NCI-H2227 (cell line): Measurements from ENCODE around the gene TRPM4.
"Not testable (repeated sequence)": the region's sequence is repeated elsewhere in the genome, so short reads cannot be mapped to it uniquely, and the experiment has no call there.

Source experiments
- DNase-seq: peaks from one replicate; lab custom pipeline; 2025; ENCODE audit not compliant: unreplicated experiment; lab: John Stamatoyannopoulos, UW

The TRPM4 gene

GRCh38 chr19:49150106-49150943, 7.3 kb upstream of the TRPM4 start:
- DNase-seq: peak; percentile 92

GRCh38 chr19:49150944-49151243, 6.7 kb upstream of the TRPM4 start:
- no peak for DNase-seq

DNA sequence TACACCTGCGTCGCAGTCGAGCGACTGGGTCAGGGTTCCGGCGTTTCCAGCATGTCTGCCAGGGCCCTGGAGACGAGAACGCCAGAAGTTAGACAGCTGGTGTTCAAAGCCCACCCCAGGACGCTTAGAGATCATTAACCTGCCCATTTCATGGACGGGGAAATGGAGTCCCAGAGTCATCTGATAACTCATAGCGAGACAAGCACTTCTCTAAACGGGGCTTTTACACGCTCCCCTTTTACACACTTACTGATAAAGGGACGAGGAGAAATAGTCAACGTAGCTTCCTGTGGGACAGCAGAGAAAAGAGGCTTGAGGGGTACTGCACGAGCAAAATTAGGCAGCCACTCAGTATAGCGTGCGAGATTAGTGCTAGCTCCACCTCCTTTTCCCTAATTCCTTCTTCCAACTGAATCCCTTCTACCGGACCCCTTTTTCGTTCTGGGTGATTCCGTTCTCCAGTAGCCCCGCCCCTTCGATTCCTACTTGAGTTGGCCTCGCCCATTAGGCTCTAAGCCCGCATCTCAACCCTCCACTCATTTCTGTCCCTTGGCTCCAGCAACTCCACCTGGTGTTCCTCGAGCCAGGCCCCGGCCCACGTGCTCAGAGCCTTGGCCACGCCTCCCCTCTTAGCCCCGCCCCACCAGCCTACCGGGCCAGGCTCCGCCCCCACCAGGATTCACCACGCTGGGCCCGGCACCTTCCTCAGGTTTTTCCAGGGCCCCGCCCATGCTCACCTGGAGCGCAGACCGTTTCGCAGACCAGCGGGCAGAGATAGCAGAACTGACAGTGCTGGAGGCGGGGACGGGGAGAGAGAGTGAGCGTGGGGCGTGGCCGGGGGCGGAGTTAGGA, 6.1 kb upstream of the TRPM4 start:
- no peak for DNase-seq

DNA sequence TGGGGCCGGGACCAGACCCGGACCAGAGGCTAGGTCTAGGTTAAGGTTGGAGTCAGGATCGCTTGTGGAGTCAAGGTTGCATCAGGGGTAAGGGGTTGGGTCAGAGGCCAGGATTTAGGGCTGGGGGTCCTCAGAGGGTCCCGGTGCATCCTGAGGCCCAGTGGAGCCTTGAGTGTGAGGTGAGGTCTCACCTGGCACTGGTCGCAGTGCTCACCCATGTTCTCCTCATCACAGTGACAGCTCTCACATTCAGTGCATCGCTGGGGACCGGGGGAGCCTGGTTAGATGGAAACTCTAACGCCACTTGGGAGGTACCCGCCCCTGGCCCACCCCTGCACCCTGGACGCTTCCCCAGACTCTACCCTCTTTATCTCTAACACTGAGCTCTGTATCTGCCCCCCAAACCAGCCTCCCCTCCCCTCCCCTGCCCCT, 5.5 kb upstream of the TRPM4 start:
- no peak for DNase-seq

DNA sequence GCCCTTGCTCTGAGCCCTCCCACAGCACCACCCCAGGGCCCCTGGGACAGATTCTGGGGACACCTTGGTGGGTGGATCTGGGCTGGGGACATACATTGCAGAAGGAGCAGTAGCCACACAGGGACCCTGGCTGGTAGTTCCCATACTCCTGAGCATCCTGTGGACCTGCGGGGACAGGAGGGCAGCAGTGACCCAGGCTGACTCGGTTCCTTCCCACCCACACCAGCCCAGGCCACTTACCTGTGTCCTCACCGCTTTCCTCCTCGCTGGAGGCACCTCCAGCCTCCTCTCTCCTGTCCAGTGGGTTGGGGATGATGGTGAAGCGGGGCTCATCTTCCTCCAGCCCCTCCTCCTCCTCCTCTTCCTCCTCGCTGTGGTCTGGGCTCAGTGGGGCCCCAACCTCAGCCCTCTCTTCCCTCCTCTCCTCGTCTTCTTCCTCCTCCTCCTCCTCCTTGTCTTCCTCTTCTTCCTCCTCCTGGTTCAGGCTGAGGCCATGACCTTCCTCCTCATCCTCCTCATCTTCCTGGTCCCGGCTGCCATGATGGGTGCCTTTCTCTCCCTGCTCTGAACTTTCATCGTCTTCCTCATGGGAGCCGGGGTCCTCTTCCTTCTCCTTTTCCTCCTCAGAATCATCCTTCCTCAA, 4.3 kb upstream of the TRPM4 start:
- no peak for DNase-seq

GRCh38 chr19:49154279-49154678, 3.3 kb upstream of the TRPM4 start:
- no peak for DNase-seq

DNA sequence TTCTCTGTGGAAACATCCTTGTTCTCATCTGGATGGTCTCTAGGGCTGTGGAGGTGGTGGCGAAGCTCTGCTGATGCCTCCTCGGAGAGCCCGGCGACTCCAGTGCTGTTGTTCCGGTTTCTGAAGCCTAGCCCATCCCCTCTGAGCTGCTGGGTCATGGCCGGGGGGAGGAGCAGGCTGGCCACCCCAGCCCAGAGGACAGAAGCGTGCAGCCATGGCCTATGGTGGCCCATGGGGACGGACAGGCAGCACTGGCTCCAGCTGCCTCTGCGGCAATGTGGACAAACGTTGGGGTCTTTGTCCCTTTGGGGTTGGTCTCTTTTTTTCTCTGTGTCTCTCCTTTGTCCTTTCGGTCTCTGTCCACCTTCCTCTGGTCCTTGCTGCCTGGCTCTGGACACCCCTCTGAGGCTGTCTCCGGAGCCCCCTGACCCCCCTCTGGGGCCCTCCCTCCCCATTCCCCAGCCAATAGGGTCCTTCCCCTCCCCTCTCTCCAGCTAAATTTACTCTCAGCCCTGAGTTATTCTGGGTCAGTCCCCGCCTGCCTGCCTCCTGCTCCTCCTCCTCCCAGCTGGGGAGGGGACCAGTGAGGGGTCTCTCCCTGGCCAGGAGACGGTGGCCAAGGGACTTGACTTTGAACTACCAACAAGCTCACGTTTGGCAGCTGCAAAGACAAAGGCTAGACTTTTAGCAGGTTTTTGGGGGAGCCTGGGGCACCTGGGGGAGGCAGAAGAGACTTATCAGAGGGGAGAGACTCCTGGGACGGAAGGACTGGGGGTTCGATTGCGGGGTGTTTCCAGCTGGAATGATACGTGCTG, 2.4 kb upstream of the TRPM4 start, which contains the start of gene HRC:
Gene HRC (minus strand): TSS at position 392 of the 815 bp plus-strand sequence. CDS start 159 bp downstream, at position 233.
- no peak for DNase-seq

- DNase-seq: no peak
Observed at GRCh38 chr19:49155820-49156346, 1.7 kb upstream of the TRPM4 start.

DNA sequence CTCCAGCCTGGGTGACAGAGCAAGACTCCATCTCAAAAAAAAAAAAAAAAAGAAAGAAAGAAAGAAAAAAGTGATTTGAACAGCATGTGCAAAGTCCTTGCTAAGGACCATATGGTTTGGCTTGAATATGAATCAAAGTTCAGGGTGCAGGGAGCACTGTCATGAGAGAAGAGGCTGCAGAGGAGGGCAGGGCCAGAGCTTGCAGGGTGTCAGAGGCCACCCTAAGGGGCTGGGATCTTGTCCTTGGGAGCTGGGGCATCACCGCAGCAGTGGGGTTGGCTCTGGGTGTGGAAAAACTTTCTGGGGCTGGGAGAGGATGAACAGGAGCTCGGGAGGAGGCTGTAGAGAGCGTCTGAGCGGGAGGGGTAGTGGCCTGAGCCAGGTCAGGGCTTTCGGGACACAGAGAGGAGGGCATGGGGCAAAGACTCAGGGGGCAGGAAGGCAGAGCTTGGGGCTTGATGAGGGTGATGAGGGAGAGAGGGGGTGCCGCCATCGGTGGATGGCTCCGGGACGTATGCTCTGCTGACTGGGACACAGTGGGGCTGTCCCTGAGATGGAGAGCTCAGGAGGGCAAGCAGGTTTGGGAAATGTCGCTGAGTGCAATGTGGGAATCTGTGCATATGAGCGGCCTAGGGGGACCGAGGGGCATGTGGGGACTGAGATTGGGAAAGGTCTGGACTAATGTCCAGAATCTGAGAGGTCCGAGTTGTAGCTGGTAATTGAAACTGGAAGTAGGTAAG, 3.0 kb downstream of the TRPM4 start:
- no peak for DNase-seq

GRCh38 chr19:49161987-49162386, 4.4 kb downstream of the TRPM4 start:
- no peak for DNase-seq

DNA sequence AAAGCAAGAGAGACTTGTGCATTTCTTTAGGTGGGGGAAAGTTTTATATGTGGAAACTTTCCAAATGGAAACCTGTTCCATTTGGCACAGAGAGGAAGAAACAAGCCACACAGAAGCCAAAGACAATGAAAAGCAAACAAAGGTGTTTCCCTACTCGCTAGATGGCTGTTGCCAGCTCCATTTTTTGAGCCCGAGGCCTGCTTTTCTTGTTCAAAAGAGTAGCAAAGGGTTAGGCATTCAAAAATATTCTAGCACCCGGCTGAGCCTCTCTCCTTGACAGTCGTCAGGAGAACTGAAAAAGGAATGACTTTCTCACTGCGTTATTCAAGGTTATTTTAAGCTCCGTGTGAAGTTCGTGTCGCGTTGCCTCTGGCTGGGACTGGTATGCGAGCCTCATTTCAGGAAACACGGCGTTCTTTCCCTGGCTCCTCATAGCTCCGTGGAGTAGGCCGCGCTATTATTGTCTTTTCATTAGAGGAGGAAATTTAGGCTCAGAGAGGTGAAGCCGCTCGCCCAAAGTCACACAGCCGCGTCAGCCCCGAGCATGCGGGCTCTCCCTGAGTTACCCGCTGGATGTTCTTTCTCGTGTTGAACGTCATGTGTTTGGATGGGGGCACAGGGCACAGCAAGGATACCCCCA, 7.6 kb downstream of the TRPM4 start:
- DNase-seq: no peak

GRCh38 chr19:49165865-49166301, 8.3 kb downstream of the TRPM4 start:
- no peak for DNase-seq

DNA sequence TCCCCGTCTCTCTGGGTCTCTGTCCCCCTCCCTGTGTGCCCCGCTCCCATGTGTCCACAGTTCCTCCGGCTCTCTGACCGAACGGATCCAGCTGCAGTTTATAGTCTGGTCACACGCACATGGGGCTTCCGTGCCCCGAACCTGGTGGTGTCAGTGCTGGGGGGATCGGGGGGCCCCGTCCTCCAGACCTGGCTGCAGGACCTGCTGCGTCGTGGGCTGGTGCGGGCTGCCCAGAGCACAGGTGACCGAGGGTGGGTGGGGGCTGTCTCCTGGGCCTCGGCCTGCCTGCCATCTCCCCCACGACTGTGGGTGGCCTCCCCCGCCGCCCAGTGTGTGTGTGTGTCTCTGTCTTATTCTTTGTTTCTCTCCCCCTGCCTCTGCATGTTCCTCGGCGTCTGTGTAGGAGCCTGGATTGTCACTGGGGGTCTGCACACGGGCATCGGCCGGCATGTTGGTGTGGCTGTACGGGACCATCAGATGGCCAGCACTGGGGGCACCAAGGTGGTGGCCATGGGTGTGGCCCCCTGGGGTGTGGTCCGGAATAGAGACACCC, 10.3 kb downstream of the TRPM4 start:
- DNase-seq: no peak

DNA sequence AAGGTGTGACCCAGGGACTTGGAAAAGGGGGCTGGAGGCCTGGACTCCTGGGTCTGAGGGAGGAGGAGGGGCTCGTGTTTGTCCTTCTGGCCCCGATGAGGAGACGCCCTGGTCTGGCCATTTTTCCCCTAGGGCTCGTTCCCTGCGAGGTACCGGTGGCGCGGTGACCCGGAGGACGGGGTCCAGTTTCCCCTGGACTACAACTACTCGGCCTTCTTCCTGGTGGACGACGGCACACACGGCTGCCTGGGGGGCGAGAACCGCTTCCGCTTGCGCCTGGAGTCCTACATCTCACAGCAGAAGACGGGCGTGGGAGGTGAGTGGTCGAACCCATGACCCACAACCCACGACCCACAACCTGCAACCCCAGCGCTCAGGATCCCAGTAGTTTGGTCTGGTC, 10.8 kb downstream of the TRPM4 start:
- no peak for DNase-seq

DNA sequence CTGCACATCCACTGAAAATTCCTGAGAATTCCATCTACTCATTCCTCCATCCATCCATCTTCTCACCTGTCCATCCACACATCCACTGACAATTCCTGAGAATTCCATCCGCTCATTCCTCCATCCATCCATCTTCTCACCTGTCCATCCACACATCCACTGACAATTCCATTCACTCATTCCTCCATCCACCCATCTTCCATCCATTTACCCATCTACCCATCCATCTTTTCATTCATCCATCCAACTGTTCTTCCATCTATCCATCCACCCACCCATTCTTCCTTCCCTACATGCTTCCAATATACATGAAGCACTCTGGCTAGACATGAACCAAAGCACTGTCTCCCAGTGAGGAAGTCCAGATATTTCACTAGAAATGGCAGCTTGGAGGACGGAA, 15.6 kb downstream of the TRPM4 start:
- no peak for DNase-seq

DNA sequence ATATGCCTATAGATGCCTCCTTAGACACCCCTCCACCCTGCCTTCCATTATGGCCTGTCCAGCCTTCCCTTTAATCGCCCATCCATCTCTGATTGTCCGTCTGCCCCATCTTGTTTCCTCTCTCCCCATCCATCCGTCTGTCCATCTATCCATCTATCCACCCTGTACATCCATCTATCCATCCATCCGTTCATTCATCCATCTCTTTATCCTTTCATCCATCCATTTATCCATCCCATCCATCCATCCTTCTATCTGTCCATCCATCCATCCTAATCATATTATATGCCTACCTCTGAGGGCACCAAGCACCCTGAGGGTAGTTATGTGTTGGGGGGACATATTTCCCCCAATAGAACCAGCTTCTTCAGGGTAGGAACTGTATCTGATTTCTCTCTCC, 23.1 kb downstream of the TRPM4 start:
- no peak for DNase-seq

DNA sequence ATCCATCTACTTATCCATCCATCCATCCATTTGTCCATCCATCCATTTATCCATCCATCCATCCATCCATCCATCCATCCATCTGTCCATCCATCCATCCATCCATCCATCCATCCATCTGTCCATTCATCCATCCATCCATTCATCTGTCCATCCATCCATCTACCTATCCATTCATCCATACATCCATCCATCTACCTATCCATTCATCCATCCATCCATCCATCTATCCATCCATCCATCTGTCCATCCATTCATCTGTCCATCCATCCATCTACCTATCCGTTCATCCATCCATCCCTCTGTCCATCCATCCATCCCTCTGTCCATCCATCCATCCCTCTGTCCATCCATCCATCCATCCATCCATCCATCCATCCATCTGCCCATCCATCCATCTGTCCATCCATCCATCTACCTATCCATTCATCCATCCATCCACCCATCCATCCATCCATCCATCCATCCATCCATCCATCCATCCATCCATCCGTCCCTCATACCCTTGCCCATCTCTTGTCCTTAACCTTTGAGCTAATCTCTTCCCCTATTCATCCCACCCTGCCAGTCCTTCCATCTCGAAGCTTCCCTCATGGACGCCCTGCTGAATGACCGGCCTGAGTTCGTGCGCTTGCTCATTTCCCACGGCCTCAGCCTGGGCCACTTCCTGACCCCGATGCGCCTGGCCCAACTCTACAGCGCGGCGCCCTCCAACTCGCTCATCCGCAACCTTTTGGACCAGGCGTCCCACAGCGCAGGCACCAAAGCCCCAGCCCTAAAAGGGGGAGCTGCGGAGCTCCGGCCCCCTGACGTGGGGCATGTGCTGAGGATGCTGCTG, 24.6 kb downstream of the TRPM4 start:
- DNase-seq: not testable (repeated sequence)

GRCh38 chr19:49182848-49183375, 25.3 kb downstream of the TRPM4 start:
- DNase-seq: no peak
